ENCODE data around the gene JUND. TPM values are rescaled to one million over a fixed set of nuclear protein-coding genes. Genes with fewer than 3 reads are reported as not detected.

JUND gene
- total and polyA plus RNA-seq, 3 donors from 2014 or later = 96.4 to 654 (median 615) TPM

- WGBS, 2 donors = 0 to 2% methylated on average over 5 of the region's 5 CpGs
- peaks cover 34% of the 10 kb centered on the region for H3K4me1 ChIP-seq
- intact Hi-C loops (cut with DNase I; ENCODE audit: low total_unique reads) = loop anchor here (5.0 kb wide), 1 partner anchor 43 kb away; the partner anchor contains the start of gene LSM4
- TF ChIP-seq POLR2A (IDR thresholded peaks at IDR 0.05) = no peak
- TF ChIP-seq CTCF (IDR thresholded peaks at IDR 0.05) = no peak
- H3K9me3 ChIP-seq = no peaks in the 10 kb centered on the region
- no peak for DNase-seq
- no peaks in the 10 kb centered on the region for H3K27me3 ChIP-seq
- H3K36me3 ChIP-seq (ENCODE audit: low read depth, missing control alignments) = no peaks in the 10 kb centered on the region
- peak overlapping the region; percentile 92 to 95 for H3K4me3 ChIP-seq
- H3K27ac ChIP-seq = peak overlapping the region; percentile 99 to 100
These were observed 2.2 kb downstream of the JUND start for GRCh38 chr19:18279266-18279515.

GRCh38 chr19:18278521-18279265 lies 2.7 kb downstream of the JUND start:
- peak overlapping the region; percentile 99 to 100 for H3K27ac ChIP-seq
- peaks cover 37% of the 10 kb centered on the region for H3K4me1 ChIP-seq
- DNase-seq = no peak
- TF ChIP-seq POLR2A (IDR thresholded peaks at IDR 0.05) (no peak), CTCF (IDR thresholded peaks at IDR 0.05) (no peak)
- intact Hi-C loops (cut with DNase I; ENCODE audit: low total_unique reads) = loop anchor here (5.0 kb wide), 1 partner anchor 44 kb away; the partner anchor contains the start of gene LSM4
- H3K36me3 ChIP-seq (ENCODE audit: low read depth, missing control alignments) = no peaks in the 10 kb centered on the region
- no peaks in the 10 kb centered on the region for H3K27me3 ChIP-seq
- peak overlapping the region; percentile 92 to 95 for H3K4me3 ChIP-seq
- 28 to 50% methylated on average over 7 to 10 of the region's 10 CpGs for WGBS, 2 donors
- no peaks in the 10 kb centered on the region for H3K9me3 ChIP-seq

- no peaks in the 10 kb centered on the region for H3K9me3 ChIP-seq
- no peaks in the 10 kb centered on the region for H3K27me3 ChIP-seq
- no peak overlapping the region for H3K4me3 ChIP-seq
- peak overlapping the region; percentile 70 to 71 for H3K27ac ChIP-seq
- no peaks in the 10 kb centered on the region for H3K36me3 ChIP-seq (ENCODE audit: low read depth, missing control alignments)
- no peak for TF ChIP-seq POLR2A (IDR thresholded peaks at IDR 0.05)
- TF ChIP-seq CTCF (IDR thresholded peaks at IDR 0.05) = no peak
- intact Hi-C loops (cut with DNase I; ENCODE audit: low total_unique reads) = loop anchor here (5.0 kb wide), 1 partner anchor 47 kb away; the partner anchor contains the start of gene LSM4
- DNase-seq = peak; percentile 78
- WGBS, 2 donors = 38 to 47% methylated on average over 7 to 11 of the region's 13 CpGs
- peaks cover 27% of the 10 kb centered on the region for H3K4me1 ChIP-seq
These were observed 6.6 kb downstream of the JUND start for GRCh38 chr19:18274781-18275356.

GRCh38 chr19:18274219-18274780 lies 7.1 kb downstream of the JUND start, which contains the start of gene IQCN:
Gene IQCN (minus strand): TSS chr19:18274452. CDS start chr19:18269478, 4,974 bp downstream.
- intact Hi-C loops (cut with DNase I; ENCODE audit: low total_unique reads) = no loop called here
- WGBS, 2 donors = 76 to 87% methylated on average over 9 of the region's 9 CpGs
- no peak for TF ChIP-seq CTCF (IDR thresholded peaks at IDR 0.05)
- no peak for TF ChIP-seq POLR2A (IDR thresholded peaks at IDR 0.05)
- H3K36me3 ChIP-seq (ENCODE audit: low read depth, missing control alignments) = no peaks in the 10 kb centered on the region
- no peak for DNase-seq
- no peaks in the 10 kb centered on the region for H3K9me3 ChIP-seq
- no peaks in the 10 kb centered on the region for H3K27me3 ChIP-seq
- peak within 1 kb of the TSS; percentile 70 to 71 for H3K27ac ChIP-seq
- no peak within 1 kb of the TSS for H3K4me3 ChIP-seq
- peaks cover 27% of the 10 kb centered on the region for H3K4me1 ChIP-seq
